Fibroblast of upper back skin (primary cell): ENCODE results near the gene RAB28.
A peak's percentile ranks its signal among the peaks of the same experiment; 100 is the strongest.

Source experiments
- DNase-seq: peaks from one replicate; pipeline ENCODE4 v3.0.0-alpha.2; 2013

The RAB28 gene

DNA sequence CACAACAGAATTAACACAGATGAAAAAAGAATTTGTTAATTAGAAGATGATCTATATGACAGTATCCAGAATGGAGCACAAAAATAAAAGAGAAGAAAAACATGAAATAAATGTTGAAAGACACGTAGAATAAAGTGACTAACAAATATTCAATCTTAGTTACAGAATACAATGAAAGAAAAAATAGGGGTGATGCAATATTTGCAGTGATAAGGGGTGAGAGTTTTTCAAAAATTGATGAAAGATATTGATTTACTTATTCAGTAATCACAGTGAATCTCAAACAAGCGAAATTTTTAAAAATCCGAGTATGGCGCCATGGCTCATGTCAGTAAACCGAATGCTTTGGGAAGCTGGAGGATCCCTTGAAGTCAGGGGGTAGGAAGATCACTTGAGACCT, 20.2 kb upstream of the RAB28 start:
- DNase-seq, result no peak

DNA sequence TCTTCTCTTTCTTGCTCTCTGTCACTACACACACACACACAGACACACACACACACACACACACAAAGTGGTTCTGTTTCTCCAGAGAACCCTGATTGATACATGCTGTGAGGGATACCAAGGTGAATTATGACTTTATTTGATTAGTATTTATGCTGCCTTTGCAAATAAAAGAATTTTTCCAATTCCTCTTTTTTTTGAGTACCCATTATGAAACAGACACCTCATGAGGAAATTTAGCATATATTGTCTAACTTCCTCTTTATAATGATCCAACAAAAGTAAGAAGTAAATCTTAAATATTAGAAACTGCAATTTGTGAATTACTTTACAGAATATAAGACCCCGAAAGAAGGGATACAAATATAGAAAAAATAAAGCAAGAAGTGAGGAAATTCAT, 14.3 kb upstream of the RAB28 start:
- DNase-seq, result no peak

DNA sequence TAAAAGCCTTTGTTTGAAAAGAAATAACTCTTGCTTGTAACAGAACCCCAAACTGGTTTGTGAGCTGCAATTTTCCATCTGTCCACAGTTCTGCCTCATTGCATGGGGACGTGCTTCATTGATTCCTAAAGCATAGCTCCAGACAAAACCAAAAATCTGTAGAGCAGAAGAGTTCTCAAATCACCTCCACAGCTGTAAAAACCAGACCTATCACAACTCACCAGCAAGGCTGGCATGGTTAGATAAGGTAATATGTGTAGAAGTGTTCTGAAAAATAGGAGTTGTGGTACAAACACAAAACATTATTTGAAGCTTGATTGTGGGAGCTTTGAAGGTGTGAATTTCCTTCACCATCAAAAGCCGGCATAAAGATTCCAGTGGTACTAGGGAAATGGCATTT, 12.5 kb upstream of the RAB28 start:
- DNase-seq, result no peak

GRCh38 chr4:13495753-13496152, 11.6 kb upstream of the RAB28 start:
- no peak for DNase-seq

- no peak for DNase-seq
These were observed 9.7 kb upstream of the RAB28 start for GRCh38 chr4:13493793-13494192.

GRCh38 chr4:13492747-13493146, 8.6 kb upstream of the RAB28 start:
- no peak for DNase-seq

- peak; percentile 12 for DNase-seq
These were observed 645 bp upstream of the RAB28 start for GRCh38 chr4:13484749-13485221.

DNA sequence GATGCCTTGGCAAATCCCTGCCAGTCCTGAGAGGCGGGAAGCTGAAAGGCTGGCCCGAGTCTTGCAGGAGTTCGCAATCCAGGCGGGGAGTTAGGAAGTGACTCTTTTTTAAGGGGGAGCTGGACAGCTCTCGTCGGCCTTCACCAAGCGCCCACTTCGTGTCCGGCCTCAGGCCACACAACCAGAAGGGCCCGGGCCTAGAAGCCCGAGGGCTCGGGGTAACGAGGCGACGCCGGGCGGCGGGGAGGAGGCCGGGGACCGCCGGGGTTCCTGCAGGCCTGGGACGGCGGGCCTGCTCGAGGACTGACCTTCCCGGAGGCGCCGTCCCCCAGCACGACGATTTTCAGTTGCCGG, 395 bp downstream of the RAB28 start:
- DNase-seq, result peak; percentile 60

DNA sequence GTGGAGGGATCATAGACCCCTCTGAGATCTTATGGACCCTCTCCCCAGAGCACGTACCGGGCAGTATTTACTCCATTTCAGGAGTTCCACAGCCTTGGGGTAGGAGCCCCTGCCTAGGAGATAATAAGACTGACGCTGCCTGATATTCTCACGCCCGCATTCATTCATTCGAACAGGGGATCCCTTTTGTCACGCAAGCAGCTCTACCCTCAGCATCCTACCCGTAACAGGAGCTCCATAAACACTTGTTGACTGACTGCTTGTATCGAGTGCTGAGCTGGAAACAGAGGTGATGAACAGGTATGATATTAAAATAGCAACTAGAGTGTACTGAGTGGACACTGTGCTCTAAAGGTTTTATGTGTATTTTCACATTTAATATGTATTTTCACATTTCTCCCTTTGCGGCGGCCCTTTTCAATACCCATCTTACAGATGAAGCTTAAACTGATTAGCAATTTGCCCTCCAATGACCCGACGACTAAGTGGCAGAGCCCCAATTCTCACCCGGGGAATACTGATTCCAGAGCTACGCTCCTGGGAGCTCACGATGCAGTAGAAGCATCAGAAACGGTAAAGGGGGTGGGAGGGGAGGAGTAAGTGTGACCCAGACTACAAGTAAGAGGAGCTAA, 888 bp downstream of the RAB28 start:
- DNase-seq, result no peak

- peak; percentile 59 for DNase-seq
These were observed 2.6 kb downstream of the RAB28 start for GRCh38 chr4:13481569-13481968.

DNA sequence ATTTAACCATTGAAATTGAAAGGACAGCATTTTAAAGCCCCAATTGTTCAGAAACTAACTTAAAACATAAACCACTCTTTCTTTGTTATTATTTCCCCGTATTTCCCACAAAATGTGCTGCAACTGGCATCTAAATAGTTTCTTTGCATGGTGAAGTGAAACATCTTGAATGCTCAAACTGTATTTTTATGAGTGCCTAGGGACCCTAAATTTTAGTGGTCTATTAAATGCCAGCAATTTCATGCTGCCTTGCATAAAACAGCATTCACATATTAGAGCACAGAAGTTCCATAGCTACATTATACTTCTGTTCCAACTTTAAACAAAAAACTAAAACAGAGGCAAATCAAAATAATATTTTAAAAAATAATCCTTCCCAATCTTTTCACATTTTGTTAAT, 5.4 kb downstream of the RAB28 start:
- no peak for DNase-seq

DNA sequence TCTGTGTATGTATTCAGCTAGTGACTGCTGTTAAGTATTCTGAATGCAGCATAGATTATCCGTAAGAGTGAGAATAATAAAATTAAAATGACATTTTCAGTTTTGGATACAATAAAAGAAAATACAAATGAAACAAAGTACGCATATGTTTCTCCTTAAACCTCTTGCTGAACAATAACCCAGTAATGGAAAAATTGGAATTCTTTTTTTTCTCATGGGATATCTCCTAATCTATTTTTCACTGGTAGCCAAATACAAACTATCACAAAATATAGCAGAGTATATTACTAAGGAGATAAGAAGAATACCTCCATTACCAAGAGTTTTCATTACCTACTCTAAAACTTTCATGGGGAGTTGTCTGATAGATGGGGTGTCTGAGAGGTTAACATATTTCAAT, 6.0 kb downstream of the RAB28 start:
- DNase-seq, result no peak

- DNase-seq, result peak; percentile 70
These were observed 7.2 kb downstream of the RAB28 start for GRCh38 chr4:13476915-13477314.

DNA sequence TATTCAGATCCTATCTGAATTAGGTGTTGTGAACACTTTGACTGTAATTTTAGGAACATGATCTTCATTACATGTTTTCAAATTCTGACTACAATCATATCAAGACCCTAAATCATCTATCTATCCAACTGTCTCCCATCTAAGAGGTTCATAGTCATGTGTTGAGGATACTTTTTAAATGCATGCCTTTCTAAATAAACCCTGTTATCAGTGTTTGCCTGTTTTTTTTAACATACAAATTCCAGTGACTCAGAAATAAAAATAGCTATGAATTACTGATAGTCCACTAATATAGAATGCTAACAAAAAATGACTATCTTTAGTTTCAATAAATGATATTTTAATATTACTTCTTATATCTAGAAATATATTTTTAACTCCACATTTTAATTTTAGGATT, 8.0 kb downstream of the RAB28 start:
- no peak for DNase-seq

DNA sequence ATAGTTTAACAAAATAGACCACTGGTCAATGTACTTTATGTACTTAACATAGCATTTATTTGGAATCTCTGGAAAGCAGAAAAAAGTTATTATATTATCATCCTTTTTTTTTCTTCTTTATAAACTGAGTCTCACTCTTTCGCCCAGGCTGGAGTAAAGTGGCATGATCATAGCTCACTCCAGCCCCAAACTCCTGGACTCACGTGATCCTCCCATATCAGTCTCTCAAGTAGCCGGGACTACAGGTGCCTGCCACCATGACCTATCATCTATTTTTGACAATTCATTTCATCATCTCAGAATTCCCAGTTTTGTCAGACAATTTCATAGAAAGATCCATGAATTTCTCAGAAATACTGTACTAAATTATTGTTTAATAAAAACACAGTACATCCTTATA, 12.7 kb downstream of the RAB28 start:
- DNase-seq, result no peak

DNA sequence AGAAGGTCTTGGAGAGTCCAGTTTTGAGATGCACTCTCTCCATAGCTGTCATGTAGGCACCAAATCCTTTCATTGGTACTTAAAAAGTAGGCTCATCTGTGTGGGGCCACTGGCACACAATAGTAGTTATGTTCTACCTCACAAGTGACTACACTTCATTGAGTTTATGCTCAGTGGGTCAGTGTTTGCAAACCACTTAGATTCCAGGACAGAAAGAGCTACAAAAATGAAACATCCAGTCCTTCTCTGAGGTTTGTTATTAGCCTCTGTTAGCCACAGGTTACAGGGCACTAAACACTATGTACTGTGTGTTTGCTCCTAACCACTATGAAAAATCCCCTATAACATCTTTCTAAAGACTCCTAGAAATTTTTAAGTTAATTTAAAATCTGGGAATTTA, 13.8 kb downstream of the RAB28 start:
- DNase-seq, result no peak

GRCh38 chr4:13464973-13465372, 19.2 kb downstream of the RAB28 start:
- no peak for DNase-seq

DNA sequence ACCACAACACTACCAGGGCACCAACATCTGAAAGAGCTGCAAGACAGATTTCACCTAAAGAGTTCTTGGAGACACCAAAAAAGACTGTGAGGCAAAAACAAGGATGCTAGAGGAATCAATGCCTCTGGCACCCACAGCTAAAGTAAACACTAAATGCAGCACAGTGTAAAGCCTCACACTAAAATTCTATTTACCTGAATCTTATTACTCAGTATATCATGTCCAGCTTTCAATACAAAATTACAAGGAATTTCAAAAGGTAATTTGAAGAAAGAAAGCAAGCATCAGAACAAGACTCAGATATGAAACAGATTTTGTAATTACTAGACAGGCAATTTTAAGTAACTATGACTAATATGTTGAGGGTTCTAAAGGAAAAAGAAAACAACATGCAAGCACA, 19.6 kb downstream of the RAB28 start:
- DNase-seq, result no peak

DNA sequence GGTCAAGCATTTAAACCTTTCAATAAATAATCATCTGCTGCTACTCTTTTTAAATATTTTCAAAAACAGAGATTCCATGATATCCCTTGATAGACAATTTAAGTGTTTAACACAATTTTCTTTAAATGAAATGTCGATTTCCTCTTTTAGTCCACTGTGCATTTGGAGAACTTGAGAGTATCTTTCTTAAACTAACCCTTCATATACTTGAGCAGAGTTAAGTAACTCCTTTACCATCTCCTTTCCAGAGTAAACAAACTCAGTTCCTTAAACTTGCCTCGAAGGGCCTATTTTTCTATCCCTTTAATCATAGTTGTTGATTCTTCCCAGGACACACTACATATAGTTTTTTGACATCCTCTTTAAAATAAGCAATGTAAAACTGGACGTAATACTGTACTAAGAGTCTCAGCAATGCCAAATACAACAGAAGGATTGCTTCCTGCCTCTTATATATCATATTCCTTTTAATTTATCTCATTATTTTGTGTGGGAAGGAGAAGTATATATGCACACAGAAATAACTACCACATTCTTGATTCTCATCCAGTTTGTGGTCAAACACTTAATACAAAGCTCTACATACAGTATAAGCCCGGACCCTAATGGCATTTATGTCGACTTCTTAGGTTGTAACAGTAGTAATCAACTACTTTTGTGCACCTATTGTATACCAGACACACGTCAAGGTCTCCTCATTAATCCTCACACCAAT, 22.8 kb downstream of the RAB28 start:
- DNase-seq, result peak; percentile 42

DNA sequence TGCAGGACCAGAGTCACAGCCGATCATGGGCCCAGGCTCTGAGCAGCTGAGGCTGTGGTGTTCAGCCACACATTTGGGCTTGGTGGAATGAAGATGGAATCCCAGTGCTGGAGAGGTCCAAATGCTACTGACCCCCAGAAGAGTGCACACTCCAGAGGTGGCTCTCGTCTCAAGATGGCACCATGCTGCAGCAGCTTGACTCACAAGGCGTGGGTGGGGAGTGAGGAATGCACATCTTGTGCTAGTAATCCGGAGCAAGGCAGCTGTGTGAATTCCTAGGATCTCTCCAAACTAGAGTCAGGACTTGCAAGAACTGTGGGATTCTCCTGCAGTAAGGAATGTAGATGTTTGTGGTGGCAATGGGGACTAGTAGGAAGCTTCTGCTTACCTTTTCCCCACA, 28.7 kb downstream of the RAB28 start:
- DNase-seq, result peak; percentile 24

GRCh38 chr4:13454786-13455185, 29.4 kb downstream of the RAB28 start:
- DNase-seq, result no peak

DNA sequence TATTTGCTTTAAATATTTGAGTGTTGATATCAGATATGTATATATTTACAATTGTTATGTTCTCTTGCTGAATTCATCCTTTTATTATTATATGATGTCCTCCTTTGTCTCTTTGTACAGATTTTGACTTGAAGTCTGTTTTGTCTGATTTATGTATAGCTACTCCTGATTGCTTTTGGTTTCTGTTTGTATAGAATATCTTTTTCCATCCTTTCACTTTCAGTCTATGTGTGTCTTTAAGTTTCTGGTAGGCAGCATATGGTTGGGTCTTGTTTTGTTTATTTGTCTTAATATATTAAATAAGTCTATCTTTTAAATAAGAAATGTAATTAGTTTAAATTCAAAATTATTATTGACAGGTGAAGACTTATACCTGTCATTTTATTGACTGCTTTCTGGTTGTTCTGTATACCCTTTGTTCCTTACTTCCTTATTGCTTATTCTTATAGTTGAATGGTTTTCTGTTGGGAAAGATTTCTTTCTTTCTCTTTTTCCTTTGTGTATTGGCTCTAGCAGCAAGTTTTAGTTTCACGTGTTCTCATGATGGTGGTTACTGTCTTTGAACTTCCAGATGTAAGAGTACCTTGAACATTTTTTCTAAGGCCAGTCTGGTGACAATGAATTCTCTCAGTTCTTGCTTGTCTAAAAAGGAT, 31.1 kb downstream of the RAB28 start:
- no peak for DNase-seq

DNA sequence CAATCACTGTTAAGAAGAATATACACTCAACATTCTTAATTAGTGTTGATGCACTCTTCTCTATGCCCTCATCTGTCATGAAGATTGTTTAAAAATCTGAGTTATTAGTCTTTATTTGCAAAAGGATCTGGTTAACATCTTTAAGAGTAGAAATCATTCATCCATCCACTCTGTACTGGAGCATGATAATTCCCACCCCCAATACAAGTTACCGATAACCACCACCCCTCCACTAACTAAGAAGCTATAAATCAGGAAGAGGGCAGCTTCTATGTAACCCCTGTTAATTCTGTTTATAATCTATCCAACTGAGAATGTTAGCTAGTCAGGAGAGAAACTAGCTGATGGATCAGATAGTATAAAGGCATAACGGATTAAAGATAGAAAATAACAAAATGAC, 34.5 kb downstream of the RAB28 start:
- DNase-seq, result no peak
